Right lobe of liver (tissue), 4 donors: Measurements from ENCODE around the gene OR6K3.

Source experiments
- POLR2A ChIP-seq: fragments of 450-650 bp; IDR thresholded peaks from one replicate; pipeline ENCODE4 v1.6.1; 2017; ENCODE audit warnings: antibody characterized with exemption, mild to moderate bottlenecking
- TF ChIP-seq, protein P1 (sequence below), 4 donors: fragments of 200-600 bp in 3 of 4; fragments of 450-650 bp in 1 of 4; IDR thresholded peaks; one replicate each; pipeline versions ENCODE4 v1.5.1 to v1.8.0; 2016 to 2022; ENCODE audit warnings: antibody characterized with exemption in 4 of 4, mild to moderate bottlenecking in 2 of 4
- donor health status: DM: no; HTN: no; CAD: no.
- donor health status: DM: no; HTN: no; CAD: no.
- donor health status: DM: no; HTN: yes; CAD: no.

DNA sequence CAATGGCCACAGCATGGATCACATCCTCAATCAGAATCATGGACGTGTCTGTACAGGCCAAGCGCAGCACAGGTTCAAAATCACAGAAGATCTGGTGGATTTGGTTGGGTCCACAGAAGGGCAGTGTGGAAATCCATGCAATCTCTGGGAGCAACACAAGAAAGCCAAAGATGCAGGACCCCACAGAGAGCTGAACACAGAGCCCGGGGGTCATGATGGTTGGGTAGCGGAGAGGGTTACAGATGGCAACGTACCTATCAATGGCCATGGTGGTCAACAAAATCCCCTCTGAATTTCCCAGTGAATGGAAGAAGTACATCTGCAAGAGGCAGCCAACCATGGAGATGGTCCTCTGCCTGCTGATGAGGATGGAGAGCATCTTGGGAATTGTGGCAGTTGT lies 3.9 kb upstream of the OR6K3 start:
- TF ChIP-seq, protein P1, sequence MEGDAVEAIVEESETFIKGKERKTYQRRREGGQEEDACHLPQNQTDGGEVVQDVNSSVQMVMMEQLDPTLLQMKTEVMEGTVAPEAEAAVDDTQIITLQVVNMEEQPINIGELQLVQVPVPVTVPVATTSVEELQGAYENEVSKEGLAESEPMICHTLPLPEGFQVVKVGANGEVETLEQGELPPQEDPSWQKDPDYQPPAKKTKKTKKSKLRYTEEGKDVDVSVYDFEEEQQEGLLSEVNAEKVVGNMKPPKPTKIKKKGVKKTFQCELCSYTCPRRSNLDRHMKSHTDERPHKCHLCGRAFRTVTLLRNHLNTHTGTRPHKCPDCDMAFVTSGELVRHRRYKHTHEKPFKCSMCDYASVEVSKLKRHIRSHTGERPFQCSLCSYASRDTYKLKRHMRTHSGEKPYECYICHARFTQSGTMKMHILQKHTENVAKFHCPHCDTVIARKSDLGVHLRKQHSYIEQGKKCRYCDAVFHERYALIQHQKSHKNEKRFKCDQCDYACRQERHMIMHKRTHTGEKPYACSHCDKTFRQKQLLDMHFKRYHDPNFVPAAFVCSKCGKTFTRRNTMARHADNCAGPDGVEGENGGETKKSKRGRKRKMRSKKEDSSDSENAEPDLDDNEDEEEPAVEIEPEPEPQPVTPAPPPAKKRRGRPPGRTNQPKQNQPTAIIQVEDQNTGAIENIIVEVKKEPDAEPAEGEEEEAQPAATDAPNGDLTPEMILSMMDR (IDR thresholded peaks at IDR 0.05) = no peak
- no peak for TF ChIP-seq POLR2A
